Astrocyte (in vitro differentiated cells and primary cell): ENCODE measurements around the gene CRY1.

Experiments used
- CTCF ChIP-seq: IDR thresholded peaks from 2 replicates; pipeline ENCODE4 v1.5.1; 2011; ENCODE audit warnings: low read depth, mild to moderate bottlenecking, inconsistent platforms, low read length, moderate library complexity; ENCODE audit not compliant: insufficient read depth
- EZH2 ChIP-seq: IDR thresholded peaks from 2 replicates; pipeline ENCODE4 v1.6.1; 2012; ENCODE audit warnings: mild to moderate bottlenecking, low read length, inconsistent platforms; ENCODE audit not compliant: insufficient read depth

- no peak for TF ChIP-seq CTCF
- TF ChIP-seq EZH2, result no peak
These were observed 2.6 kb downstream of the CRY1 start for GRCh38 chr12:107090711-107091110.
